Femur (tissue), 1 donor: Measurements from ENCODE around the gene KCNAB1.
"Not testable (repeated sequence)": the region's sequence is repeated elsewhere in the genome, so short reads cannot be mapped to it uniquely, and the experiment has no call there.

ENCODE experiments used
- DNase-seq: peaks from one replicate; pipeline ENCODE4 v3.0.0-alpha.2; 2017

Gene KCNAB1

DNA sequence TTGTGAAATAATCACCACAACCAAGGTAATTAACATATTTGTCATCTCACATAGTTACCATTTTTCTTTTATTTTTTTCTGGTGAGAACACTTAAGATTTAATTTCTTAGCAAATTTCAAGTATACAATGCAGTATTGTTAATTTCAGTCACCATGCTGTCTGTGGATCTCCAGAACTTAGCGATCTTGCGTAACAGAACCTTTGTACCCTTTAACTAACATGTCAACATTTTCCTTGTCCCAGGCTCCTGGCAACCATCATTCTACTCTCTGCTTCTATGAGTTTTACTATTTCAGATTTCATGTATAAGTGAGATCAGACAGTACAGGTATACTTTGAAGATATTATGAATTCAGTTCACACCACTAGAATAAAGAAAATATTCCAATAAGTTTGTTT, 154.4 kb downstream of the KCNAB1 start:
- no peak for DNase-seq

DNA sequence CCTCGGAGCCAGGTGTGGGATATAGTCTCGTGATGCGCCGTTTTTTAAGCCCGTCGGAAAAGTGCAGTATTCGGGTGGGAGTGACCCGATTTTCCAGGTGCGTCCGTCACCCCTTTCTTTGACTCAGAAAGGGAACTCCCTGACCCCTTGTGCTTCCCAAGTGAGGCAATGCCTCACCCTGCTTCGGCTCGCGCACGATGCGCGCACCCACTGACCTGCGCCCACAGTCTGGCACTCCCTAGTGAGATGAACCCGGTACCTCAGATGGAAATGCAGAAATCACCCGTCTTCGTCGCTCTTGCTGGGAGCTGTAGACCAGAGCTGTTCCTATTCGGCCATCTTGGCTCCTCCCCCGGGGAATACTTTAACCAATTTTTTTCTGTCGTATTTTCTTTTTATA, 164.3 kb downstream of the KCNAB1 start:
- not testable (repeated sequence) for DNase-seq

DNA sequence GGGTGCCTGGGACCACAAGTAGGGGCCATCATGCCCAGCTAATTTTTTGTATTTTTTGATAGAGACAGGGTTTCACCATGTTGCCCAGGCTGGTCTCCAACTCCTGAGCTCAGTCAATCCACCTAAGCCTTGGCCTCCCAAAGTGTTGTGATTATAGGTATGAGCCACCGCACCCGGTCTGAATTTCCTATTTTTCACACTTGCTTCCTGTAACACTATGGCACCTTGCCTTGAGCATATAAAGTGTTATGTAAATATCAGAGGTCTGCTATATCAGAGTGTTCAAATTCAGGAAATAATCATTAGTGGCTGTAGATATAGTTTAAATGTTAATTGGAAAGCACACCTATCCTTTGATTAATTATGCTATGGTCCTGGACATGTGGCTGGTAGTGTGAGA, 165.2 kb downstream of the KCNAB1 start:
- DNase-seq: no peak

DNA sequence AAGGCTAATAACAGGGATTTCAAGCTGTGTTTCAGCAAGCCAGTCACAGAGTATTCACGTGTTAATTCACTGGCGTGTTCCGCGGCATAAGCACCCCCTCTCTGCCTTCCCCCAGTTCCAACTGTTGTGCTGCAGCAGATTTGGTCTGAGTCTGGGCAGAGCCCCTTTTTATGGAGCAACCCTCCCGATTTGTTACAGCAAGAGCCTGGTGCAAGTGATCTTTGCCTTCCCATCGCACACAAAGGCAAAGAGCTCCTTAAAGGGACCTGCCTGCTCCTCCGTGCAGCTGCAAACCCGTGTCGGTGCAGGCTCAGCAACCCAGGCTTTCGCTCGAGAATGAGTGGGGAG, 170.5 kb downstream of the KCNAB1 start:
- no peak for DNase-seq

DNA sequence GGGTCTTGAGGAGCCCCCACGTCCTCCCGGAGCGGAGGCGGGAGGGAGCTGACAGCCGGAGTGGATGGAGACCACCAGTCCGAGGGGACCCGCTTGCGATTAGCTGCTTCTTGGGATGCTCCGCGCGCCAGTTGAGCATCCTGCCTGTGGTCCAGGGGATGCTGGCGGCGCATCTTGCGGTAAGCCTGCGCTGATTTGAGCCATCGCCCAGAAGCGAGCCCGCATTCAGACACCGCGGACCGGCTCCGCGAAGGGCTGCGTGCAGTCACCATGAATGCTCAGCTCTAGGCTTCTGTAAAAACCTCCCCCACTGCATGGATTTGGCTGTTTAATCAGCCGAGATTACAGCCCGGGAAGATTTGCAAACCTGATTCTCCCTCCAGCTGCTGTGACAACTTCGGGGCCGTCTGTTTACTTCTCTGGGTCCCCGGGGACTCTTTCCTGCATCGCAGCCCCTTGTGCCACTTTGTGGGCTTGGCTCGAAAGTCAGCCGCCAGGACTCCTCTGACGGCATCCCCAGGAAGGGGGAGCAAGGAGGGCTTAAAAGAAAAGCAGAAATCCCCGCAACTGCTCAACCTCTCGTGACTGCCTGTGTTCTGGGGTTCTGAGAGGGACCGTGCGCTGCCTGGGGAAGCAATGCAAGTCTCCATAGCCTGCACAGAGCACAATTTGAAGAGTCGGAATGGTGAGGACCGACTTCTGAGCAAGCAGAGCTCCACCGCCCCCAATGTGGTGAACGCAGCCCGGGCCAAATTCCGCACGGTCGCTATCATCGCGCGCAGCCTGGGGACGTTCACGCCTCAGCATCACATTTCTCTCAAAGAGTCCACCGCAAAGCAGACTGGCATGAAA, 171.1 kb downstream of the KCNAB1 start:
- peak; percentile 37 for DNase-seq

DNA sequence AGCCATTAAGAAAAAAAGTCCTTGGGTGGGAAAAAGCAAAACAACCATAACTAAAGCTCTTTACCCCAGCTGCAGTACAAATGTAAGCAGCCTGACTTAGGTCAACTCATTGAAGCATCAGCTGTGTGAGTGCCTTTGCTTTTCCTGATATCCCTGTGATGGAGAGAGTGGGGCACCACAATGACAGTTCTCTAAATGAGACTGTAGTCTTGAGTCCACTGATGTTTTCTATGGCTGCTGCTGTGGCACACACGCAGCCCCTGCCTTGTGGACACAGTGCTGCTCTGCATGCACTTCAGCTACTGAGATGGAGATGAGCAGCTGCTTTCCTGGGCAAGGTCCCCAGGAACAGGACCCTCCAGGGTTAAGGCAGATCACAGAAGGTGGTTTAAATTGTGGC, 173.2 kb downstream of the KCNAB1 start:
- DNase-seq: no peak

DNA sequence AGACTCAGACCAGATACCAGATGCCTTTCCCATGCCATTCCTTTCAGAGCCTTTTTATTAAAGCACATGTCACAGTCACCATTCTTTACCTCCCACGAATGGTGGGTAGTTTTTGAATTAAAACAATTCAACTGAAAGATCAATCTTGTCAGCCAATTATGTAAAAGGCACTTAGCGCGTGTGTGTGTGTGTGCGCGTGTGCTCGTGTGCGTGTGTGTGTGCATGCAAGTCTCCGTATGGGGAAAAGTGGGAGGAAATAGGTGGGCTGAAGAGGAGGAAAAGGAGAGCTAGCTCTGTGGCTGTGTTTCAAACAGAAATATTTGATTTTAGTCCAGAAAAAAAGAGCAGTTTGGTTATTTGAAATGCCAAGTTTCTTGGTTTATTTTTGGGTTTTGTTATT, 177.2 kb downstream of the KCNAB1 start:
- no peak for DNase-seq

DNA sequence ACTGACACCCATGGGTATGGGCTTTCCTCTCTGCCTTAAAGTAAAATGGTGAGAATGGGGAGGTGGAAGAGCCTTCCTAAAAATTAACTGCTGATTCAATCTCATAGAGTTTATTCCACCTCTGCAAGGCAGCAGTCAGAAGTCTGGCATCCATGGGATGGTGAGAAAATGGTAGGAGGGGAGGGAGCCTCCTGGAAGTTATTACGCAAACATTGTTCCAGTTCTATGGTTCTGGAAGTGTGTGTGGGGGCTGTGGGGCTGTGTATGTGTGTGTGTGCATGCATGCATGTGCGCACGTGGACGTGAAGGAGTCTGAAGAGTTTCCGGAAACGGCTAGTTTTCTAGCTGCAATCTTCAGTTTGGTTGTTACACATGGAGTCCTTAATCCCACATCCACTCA, 177.6 kb downstream of the KCNAB1 start:
- DNase-seq: no peak

DNA sequence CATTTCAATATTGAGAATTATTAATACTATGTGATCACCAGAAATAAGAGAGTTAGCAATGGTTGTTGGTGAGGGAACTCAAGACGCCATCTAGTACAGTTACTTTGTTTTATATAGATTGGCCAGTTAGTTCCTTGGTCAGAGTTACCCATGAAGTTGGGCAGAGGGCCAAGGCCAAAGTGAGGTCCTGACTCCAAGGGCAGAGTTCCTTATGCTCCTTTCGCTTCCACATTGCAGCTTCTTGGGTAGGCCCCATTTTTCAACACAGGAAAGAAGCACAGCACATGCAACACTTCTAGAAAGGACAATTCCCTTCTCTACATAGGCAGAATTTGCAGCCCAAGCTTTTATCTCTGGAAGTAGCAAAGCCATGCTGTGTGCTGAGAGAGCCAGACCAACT, 178.6 kb downstream of the KCNAB1 start:
- peak; percentile 36 for DNase-seq

DNA sequence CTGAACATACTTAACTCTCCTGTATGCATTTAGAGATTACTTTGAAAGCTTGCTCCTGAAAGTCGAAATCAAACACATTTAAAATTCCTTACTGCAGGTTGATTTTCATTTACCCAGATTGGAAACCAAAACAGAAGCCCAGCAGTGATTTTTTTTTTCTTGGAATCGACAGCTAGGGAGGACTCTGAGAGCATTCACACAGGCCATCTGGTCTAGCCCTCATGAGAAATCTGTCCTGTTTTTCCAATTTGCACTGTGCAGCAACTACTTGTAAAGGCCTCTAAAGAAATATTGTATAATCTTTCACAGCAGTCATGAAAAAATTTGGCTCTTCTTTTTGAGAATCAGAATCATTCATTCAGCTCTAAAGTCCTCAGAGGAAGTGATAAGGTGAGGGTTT, 179.2 kb downstream of the KCNAB1 start:
- no peak for DNase-seq

DNA sequence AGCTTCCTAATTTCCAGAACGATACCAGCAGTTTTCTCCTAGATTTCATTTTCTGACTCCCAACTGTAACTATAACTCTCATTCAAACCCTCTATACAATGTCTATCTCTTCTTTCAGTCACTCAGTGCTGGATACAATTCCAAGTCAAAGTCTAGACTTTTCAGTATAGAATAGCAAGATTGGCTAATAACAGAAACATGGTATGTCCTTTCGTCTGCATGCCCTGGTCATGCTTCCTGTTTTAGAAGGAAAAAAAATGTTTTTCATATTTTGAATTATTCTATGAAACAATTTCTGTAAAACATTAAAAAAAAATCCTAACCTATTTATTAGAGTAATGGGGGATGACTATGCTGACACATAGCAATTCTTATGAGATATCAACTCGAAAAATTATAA, 180.0 kb downstream of the KCNAB1 start:
- no peak for DNase-seq

DNA sequence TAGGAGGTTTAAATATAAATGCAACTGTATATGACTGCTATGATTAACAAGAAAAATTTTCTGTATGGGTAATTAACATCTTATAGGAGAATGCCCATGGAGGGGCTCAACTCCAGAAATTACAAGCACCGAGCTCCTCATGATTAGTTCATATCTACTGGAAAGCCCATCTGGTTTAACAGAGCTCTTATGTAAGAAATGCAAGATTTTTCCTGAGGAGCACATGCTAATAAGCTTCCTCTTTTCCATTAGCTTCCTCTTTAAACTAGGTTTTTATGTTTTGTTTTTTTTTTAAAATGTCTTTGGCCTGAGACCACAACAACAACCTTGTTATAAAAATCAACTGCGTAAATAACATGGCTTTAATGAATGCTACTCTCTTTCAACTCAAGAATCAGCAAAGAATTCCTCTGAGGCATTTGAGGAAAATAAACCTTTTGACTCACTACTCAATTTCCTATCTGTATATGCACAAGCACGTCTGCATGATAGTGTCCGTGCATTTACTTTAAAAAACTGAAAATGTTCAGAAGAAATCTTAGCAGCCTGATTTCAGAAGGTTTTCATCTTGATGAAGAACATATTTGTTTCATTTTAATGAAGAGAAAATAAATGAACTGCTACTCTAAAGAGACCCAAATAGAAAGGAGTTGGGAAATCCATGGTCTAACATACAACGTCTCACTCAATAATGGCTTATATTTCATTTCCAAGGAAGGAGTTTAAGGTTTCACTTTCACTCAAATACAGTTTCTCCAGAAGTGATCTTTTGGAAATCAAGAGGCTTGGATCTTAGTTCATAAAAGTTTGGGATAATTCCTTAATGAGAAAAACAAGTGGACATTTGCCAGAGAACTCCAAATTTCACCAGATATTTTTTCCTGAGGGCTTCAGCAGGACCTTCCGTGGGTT, 180.8 kb downstream of the KCNAB1 start:
- DNase-seq: no peak

DNA sequence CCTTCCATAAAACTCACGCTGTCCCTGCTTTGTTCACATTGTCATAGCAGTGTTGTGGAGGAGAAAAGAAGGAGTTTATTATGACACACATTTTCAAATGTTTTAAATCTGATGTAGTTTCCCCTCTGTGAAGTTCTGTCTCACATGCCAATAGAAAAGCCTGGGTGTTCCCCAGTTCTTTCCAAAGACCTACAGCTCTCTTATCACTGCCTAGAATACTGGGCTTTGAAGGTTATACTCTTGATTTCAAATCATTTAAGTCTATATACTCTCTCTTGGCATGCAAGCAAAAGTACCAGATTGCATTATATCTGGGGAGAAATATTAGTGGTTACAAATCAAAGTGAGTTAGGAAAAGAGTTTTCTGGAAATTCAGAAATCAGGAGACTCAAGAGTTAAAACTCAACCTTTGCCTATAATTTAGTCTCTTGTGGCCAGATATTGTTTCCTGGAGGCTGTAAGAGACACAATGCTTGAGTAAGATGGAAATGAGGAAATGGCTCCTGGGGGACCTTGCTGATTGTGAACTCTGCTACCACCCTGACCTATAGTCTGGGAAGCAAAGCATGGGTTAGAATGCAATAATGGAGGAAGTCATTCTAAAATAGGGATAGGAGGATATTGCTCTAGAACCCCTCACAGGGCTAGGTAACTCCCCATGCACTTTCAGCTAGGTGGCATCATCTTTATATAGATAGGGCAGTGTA, 182.8 kb downstream of the KCNAB1 start:
- DNase-seq: no peak

DNA sequence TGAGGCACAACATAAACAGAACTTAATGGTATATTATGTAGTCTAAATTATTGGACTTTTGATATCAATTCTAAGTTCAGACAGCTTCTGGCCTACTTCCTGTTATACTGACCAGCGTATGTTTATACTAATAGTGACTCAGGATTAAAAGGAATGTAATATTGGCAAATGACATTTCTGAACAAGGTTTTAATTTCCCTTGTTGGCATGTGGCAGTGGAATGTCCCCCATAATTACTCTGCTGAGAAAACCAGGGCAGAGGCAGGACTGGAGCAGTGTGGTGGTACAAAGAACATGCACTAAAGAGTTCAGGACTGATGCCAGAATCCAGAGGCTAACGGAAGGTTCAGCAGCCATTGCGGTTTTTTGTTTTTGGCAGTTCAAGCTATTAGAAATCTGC, 184.0 kb downstream of the KCNAB1 start:
- no peak for DNase-seq

DNA sequence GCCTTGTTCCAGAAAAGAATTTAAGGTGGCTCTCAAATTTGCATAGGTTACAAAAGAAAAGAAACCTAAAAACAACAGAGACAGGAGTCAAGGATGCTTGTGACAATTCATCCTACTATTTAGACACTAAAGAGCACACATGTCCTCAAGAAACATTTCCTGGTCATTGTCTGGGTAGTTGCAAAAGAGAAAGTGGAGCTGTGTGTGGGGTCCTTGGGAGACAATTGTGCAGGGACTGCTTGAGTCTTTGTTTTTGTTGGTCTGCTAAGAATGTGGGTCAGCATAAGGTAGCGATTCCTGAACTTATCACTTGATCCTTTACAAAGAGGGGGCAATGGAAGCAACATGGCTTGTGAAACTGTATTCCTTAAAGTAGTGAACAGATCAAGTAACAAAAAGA, 185.3 kb downstream of the KCNAB1 start:
- no peak for DNase-seq

DNA sequence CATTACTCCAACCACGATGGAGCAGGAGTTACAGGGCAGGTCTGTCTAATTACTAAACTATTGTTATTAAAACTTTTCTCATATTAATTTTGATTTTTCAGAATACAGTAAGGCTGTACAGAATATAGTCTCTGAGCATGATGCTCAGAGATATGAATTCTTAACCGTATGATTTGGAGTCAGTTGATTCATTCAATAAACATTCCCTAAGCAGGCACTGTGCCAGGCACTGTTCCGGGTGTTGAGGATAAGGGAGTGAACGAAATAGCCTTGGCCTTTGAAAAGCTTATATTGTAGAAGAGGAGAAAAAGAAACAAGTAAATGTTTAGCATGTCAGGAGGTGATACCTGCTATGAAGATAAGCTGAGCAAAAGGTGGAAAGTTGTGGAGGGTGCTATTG, 187.3 kb downstream of the KCNAB1 start:
- peak; percentile 44 for DNase-seq

DNA sequence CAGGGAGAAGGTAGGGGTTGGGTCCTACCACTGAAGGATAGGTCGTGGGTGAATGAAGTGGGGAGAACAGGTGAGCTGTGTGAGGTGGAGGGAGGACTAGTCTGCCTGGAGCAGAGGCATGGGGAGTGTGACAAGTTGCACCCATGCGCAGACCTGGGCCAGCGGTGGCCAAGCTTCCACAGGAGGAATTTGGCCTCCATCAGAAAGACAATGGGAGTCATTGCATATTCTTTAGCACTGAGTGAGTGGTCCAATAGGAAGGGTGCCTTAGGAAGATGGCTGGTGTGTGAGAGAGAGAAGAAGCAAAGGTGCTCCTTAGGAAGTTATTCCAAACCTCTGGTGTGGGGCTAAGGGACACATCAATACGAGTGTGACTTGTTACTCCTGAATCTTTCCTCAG, 191.1 kb downstream of the KCNAB1 start:
- DNase-seq: no peak

DNA sequence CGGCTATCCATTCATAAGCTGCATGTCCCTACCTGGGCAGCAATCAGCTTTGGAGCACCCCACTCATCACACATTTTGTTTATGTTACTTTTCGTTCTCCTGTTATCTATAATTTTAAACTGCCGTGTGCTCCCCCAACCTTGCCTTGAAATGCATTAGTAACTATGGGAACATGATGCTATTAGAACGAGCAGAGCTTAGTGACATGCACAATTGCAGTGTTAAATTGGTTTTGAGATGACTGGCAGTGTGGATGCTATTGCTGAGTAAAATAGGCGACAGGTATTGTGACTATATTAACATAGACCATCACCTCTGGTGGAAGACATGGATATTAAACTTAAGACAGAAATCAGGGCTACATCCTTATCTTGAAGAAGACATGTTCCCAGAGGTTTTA, 191.6 kb downstream of the KCNAB1 start:
- no peak for DNase-seq

DNA sequence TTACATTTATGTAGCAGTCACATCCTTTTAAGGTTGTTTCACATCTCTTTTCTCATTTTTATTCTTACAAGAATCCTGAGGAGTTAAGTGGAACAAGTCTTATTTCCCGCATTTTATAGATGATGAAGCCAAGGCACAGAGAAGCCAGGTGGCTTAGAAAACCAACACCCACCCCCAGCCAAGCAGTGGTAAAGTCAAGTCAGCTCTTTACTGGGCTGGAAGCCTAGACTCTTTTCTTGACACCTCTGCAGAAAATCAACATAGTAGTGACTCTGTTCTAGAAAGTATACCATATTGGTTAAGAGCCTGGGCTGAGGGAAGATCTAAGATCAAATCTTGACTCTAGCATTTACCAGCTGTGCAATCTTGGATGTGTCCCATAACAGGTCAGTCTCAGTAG, 195.7 kb downstream of the KCNAB1 start:
- DNase-seq: no peak

DNA sequence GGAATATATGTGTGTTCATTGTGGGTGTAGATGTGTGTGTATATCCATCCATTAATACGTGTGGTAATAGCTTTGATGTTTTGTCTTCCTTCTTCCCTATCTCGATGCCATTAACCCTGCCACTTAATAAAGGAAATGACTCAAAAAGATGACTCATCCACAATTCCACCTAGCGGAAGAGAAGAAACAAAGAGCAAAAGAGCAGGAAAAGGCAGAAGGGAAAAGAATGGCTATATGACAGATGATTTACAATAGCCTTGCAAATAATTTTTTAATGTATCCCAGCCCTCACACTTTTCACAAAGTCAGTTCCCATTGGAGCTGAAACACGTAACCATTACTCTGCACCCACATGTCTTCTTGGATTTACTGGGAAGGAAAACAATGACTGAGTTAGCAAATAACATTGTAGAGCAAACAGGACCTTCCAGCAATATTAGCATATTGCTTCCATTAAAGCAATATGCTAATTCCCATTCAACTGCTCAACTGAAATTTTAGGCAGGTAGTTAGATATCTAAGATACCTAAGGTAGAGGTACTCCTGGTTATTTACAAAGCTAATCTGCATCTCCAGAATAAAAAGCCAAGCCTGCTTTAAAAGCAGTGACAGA, 197.2 kb downstream of the KCNAB1 start:
- DNase-seq: no peak

DNA sequence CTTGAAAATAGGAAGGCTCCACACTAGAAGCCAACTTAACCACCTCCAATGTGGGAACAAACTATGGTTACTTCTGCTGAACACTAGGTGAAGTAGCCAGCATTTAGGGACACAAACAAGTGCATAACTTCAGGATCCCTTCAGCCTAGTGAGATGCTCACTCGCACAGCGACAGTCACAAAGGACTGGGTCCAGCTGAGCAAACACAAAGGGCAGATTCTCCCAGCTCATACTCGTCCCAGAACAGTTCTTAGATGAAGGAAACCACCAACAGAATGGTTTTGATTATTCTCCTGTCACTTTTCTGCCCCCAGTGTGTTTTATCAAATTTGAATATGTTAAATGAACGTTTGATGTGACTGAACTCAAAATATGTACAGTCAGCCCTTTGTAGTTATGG, 201.6 kb downstream of the KCNAB1 start:
- no peak for DNase-seq

DNA sequence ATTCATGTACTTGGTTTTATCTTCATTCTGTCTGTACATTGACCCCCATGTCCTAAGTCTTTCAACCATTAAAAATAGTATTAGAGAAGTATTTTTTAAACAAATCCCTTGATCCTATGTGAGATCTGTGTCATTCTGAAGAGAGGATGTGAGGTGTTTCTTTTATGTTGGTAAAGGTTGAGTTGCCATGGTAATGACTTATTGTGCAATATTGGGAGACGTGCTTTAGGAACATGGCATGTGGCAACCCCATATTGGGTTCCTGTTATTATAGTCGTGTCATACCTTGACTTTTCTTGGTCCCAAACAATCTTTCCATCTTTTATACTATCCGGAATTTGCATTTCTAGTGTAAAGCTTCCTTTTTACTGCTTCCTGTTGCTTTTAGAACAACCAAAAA, 203.1 kb downstream of the KCNAB1 start:
- DNase-seq: no peak

DNA sequence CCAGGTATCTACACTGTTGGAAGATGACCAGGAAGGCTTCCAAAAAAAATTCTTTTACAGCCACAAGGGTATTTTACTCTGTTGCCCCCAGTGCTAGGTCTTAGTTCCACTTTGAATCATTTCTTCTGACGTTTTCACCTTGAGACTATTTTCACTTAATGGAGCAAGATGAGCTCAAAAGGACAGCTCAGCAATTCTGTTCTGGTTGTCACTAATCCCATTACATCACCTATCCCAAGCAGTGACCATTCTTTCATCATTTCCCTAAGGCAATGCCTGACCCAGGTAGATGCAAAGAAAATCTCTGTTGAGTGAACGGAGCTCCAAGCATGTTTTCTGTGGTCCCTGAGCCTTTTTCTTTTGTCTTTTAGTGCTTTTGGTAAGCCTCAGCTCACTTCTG, 210.0 kb downstream of the KCNAB1 start:
- DNase-seq: no peak
